HCT116 (cell line): ENCODE measurements around the gene PTPN21. TPM values are rescaled to one million over a fixed set of nuclear protein-coding genes. Genes with fewer than 3 reads are reported as not detected.

Source experiments
- ATAC-seq: fragments of 200-7000 bp; cut with Tn5 transposase; 2 replicates; pipeline ENCODE4 v1.9.1; 2020; ENCODE audit warnings: mild to moderate bottlenecking, moderate library complexity
- BruUV-seq: library from RNA; stranded (reverse); fragments of 400-500 nt; replicated peaks from 2 replicates; lab custom pipeline; 2021; lab: Mats Ljungman, UMichigan
- CTCF ChIA-PET: fragments of 300-600 bp; sonication (Branson Sonifier 250); formaldehyde crosslinking; loops from one replicate; lab custom pipeline; 2021; ENCODE audit warnings: antibody characterized with exemption; lab: Charles Lee
- POLR2A ChIA-PET: fragments of 300-600, 350-600 bp; sonication (Branson Sonifier 250); formaldehyde crosslinking; loops from one replicate; lab custom pipeline; 2021; ENCODE audit warnings: antibody characterized with exemption; lab: Charles Lee
- RAD21 ChIA-PET, 2 experiments: fragments of 300-600 bp; sonication (Branson Sonifier 250); formaldehyde crosslinking; loops; one replicate each; lab custom pipeline; 2023; ENCODE audit warnings: low total read pairs in 2 of 2; ENCODE audit not compliant: uncharacterized antibody in 2 of 2, unreplicated experiment in 2 of 2, low non-redundant PET in 1 of 2; lab: Charles Lee
- DNase-seq: peaks from one replicate; pipeline ENCODE4 v3.0.0-alpha.2; 2010; ENCODE audit warnings: low read depth, low spot score
- H2AFZ ChIP-seq: fragments of 200-600 bp; shearing (Covaris generic), sonication (generic); 2 replicates; pipeline ENCODE4 v1.6.1; 2017; ENCODE audit warnings: low read depth, mixed run types, mixed read lengths, antibody characterized with exemption, low read length; ENCODE audit not compliant: poor library complexity, severe bottlenecking
- H3K27ac ChIP-seq: 2 replicates; pipeline ENCODE4 v1.5.1; 2012; ENCODE audit warnings: low read depth, low read length
- H3K27me3 ChIP-seq: fragments of 200-600 bp; sonication (generic); 2 replicates; pipeline ENCODE4 v1.6.1; 2016; ENCODE audit warnings: mixed run types, low read length, mixed read lengths; ENCODE audit not compliant: insufficient read depth
- H3K36me3 ChIP-seq, 2 experiments: fragments of 200-500 bp in 1 of 2; fragments of 200-600 bp in 1 of 2; sonication (Bioruptor generic) in 1 of 2; sonication (generic) in 1 of 2; 2 replicates each; pipeline versions ENCODE4 v1.5.1 to v1.6.1; 2014 to 2016; ENCODE audit warnings: low read length in 2 of 2, inconsistent platforms in 1 of 2, mixed read lengths in 1 of 2, mixed run types in 1 of 2; ENCODE audit not compliant: insufficient read depth in 2 of 2, control insufficient read depth in 1 of 2
- H3K4me1 ChIP-seq, 2 experiments: fragments of 200-600 bp in 1 of 2; sonication (generic) in 1 of 2; 2 replicates each; pipeline versions ENCODE4 v1.5.1 to v1.6.1; 2012 to 2017; ENCODE audit warnings: low read length in 2 of 2, inconsistent platforms in 1 of 2, mild to moderate bottlenecking in 1 of 2, mixed read lengths in 1 of 2, mixed run types in 1 of 2, moderate library complexity in 1 of 2; ENCODE audit not compliant: insufficient read depth in 2 of 2, control insufficient read depth in 1 of 2
- H3K4me2 ChIP-seq: fragments of 200-600 bp; sonication (generic); 2 replicates; pipeline ENCODE4 v1.6.1; 2017; ENCODE audit warnings: mixed run types, low read length, mixed read lengths
- H3K4me3 ChIP-seq, 2 experiments: fragments of 200-600 bp in 1 of 2; sonication (generic) in 1 of 2; replicated peaks in 1 of 2; 2 replicates each; pipeline ENCODE4 v1.5.1; 2011 to 2016; ENCODE audit warnings: low read length in 2 of 2, control low read depth in 1 of 2, low read depth in 1 of 2, mild to moderate bottlenecking in 1 of 2, mixed read lengths in 1 of 2, mixed run types in 1 of 2
- H3K79me2 ChIP-seq: fragments of 200-600 bp; sonication (generic); 2 replicates; pipeline ENCODE4 v1.6.1; 2017; ENCODE audit warnings: mild to moderate bottlenecking, mixed run types, low read length, moderate library complexity, mixed read lengths; ENCODE audit not compliant: insufficient read depth
- H3K9ac ChIP-seq: fragments of 200-600 bp; sonication (generic); 2 replicates; pipeline ENCODE4 v1.6.1; 2016; ENCODE audit warnings: low read length, mixed read lengths
- H3K9me2 ChIP-seq: fragments of 200-600 bp; sonication (generic), shearing (Covaris generic); 2 replicates; pipeline ENCODE4 v1.6.1; 2017; ENCODE audit warnings: mixed run types, mild to moderate bottlenecking, moderate library complexity; ENCODE audit not compliant: insufficient read depth
- H3K9me3 ChIP-seq, 2 experiments: fragments of 200-500 bp in 1 of 2; fragments of 200-600 bp in 1 of 2; sonication (Bioruptor generic) in 1 of 2; sonication (generic) in 1 of 2; 2 replicates each; pipeline ENCODE4 v1.6.1; 2014 to 2017; ENCODE audit warnings: low read length in 2 of 2, mixed read lengths in 2 of 2, inconsistent platforms in 1 of 2, low read depth in 1 of 2, mild to moderate bottlenecking in 1 of 2, mixed run types in 1 of 2, moderate library complexity in 1 of 2; ENCODE audit not compliant: control insufficient read depth in 1 of 2, insufficient read depth in 1 of 2
- H4K20me1 ChIP-seq: fragments of 200-600 bp; sonication (generic), shearing (Covaris generic); 2 replicates; pipeline ENCODE4 v1.6.1; 2017; ENCODE audit warnings: mixed run types, mild to moderate bottlenecking, moderate library complexity; ENCODE audit not compliant: insufficient read depth
- CEBPB ChIP-seq: IDR thresholded peaks from 2 replicates; pipeline ENCODE4 v1.6.1; 2012; ENCODE audit warnings: low read depth
- EGR1 ChIP-seq: IDR thresholded peaks from 2 replicates; pipeline ENCODE4 v1.6.1; 2012; ENCODE audit warnings: low read depth
- ELF1 ChIP-seq: IDR thresholded peaks from 2 replicates; pipeline ENCODE4 v1.6.1; 2012; ENCODE audit warnings: low read depth, borderline replicate concordance
- EZH2 ChIP-seq: fragments of 200-600 bp; sonication (generic); IDR thresholded peaks from 2 replicates; pipeline ENCODE4 v1.6.1; 2017; ENCODE audit warnings: antibody characterized with exemption, mixed run types
- EZH2phosphoT487 ChIP-seq: fragments of 200-600 bp; IDR thresholded peaks from 2 replicates; pipeline ENCODE4 v1.6.1; 2018; ENCODE audit warnings: antibody characterized with exemption, borderline replicate concordance
- FOSL1 ChIP-seq: IDR thresholded peaks from 2 replicates; pipeline ENCODE4 v1.6.1; 2012; ENCODE audit warnings: low read depth
- JUND ChIP-seq: IDR thresholded peaks from 2 replicates; pipeline ENCODE4 v1.6.1; 2012
- MAX ChIP-seq: IDR thresholded peaks from 2 replicates; pipeline ENCODE4 v1.6.1; 2012
- POLR2AphosphoS5 ChIP-seq: IDR thresholded peaks from 2 replicates; pipeline ENCODE4 v1.6.1; 2011; ENCODE audit warnings: mild to moderate bottlenecking, low read depth, low read length, moderate library complexity
- SIN3A ChIP-seq: IDR thresholded peaks from 2 replicates; pipeline ENCODE4 v1.6.1; 2012; ENCODE audit warnings: low read depth
- TCF7L2 ChIP-seq: IDR thresholded peaks from 2 replicates; pipeline ENCODE4 v1.7.0; 2011; ENCODE audit warnings: borderline replicate concordance, inconsistent platforms; ENCODE audit not compliant: insufficient read depth, insufficient read length; ENCODE audit errors: extremely low read depth
- YY1 ChIP-seq: IDR thresholded peaks from 2 replicates; pipeline ENCODE4 v1.6.1; 2011; ENCODE audit warnings: low read length, low read depth, moderate library complexity, mild to moderate bottlenecking; ENCODE audit not compliant: insufficient replicate concordance; ENCODE audit errors: extremely low read depth
- intact Hi-C: fragments of 100-400 bp; cut with micrococcal nuclease; formaldehyde crosslinking; loops from 2 replicates; pipeline ENCODE4 v1.10.0; 2022
- total RNA-seq: library from RNA; stranded (reverse); gene quantifications from one replicate; pipeline ENCODE4 v1.2.1, GENCODE V29; 2021; ENCODE audit not compliant: unreplicated experiment
- TF ChIP-seq, protein P1 (sequence below): IDR thresholded peaks from 2 replicates; pipeline ENCODE4 v1.6.1; 2011; ENCODE audit warnings: mild to moderate bottlenecking, low read length, moderate library complexity; ENCODE audit not compliant: insufficient replicate concordance; ENCODE audit errors: extremely low read depth
- TF ChIP-seq, protein P2 (sequence below): IDR thresholded peaks from 2 replicates; pipeline ENCODE4 v1.6.1; 2012; ENCODE audit warnings: low read depth
- TF ChIP-seq, protein P3 (sequence below): IDR thresholded peaks from 2 replicates; pipeline ENCODE4 v1.6.1; 2012
- TF ChIP-seq, protein P4 (sequence below), 3 experiments: fragments of 200-600 bp in 1 of 3; sonication (generic) in 1 of 3; IDR thresholded peaks in 2 of 3; conservative IDR thresholded peaks in 1 of 3; 2 replicates each; pipeline ENCODE4 v1.5.1; 2012 to 2017; ENCODE audit warnings: low read depth in 2 of 3, low read length in 2 of 3, antibody characterized with exemption in 1 of 3, borderline replicate concordance in 1 of 3, control low read depth in 1 of 3, mild to moderate bottlenecking in 1 of 3, mixed read lengths in 1 of 3, mixed run types in 1 of 3, moderate library complexity in 1 of 3; ENCODE audit not compliant: insufficient read depth in 1 of 3

PTPN21 gene
- total RNA-seq, 1 experiment from 2014 or later = 7.6 TPM

DNA sequence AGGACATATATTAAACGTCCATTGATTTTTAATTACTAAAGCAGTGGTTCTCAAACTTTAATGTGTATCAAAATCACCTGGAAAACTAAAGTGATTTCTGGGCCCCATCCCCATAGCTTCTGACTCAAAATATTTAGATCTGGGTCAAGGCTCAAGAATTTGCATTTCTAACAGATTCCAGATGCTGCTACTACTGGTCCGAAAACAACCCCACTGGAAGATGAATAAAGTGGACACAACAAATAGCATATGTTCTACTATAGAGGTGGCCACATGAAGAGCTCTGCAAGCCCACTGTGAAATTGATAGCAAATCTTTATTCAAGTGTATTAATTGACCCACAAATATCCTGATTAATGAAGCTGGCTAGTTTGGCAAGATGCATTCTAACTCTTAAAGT, 99.9 kb downstream of the PTPN21 start:
- TF ChIP-seq JUND (no peak), EZH2phosphoT487 (no peak), CEBPB (no peak), EZH2 (no peak), EGR1 (no peak), TCF7L2 (no peak), SIN3A (no peak), MAX (no peak), FOSL1 (no peak), ELF1 (no peak), YY1 (no peak), POLR2AphosphoS5 (no peak)
- TF ChIP-seq, protein P1, sequence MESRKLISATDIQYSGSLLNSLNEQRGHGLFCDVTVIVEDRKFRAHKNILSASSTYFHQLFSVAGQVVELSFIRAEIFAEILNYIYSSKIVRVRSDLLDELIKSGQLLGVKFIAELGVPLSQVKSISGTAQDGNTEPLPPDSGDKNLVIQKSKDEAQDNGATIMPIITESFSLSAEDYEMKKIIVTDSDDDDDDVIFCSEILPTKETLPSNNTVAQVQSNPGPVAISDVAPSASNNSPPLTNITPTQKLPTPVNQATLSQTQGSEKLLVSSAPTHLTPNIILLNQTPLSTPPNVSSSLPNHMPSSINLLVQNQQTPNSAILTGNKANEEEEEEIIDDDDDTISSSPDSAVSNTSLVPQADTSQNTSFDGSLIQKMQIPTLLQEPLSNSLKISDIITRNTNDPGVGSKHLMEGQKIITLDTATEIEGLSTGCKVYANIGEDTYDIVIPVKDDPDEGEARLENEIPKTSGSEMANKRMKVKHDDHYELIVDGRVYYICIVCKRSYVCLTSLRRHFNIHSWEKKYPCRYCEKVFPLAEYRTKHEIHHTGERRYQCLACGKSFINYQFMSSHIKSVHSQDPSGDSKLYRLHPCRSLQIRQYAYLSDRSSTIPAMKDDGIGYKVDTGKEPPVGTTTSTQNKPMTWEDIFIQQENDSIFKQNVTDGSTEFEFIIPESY = no peak
- TF ChIP-seq, protein P2, sequence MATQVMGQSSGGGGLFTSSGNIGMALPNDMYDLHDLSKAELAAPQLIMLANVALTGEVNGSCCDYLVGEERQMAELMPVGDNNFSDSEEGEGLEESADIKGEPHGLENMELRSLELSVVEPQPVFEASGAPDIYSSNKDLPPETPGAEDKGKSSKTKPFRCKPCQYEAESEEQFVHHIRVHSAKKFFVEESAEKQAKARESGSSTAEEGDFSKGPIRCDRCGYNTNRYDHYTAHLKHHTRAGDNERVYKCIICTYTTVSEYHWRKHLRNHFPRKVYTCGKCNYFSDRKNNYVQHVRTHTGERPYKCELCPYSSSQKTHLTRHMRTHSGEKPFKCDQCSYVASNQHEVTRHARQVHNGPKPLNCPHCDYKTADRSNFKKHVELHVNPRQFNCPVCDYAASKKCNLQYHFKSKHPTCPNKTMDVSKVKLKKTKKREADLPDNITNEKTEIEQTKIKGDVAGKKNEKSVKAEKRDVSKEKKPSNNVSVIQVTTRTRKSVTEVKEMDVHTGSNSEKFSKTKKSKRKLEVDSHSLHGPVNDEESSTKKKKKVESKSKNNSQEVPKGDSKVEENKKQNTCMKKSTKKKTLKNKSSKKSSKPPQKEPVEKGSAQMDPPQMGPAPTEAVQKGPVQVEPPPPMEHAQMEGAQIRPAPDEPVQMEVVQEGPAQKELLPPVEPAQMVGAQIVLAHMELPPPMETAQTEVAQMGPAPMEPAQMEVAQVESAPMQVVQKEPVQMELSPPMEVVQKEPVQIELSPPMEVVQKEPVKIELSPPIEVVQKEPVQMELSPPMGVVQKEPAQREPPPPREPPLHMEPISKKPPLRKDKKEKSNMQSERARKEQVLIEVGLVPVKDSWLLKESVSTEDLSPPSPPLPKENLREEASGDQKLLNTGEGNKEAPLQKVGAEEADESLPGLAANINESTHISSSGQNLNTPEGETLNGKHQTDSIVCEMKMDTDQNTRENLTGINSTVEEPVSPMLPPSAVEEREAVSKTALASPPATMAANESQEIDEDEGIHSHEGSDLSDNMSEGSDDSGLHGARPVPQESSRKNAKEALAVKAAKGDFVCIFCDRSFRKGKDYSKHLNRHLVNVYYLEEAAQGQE = no peak
- TF ChIP-seq, protein P3, sequence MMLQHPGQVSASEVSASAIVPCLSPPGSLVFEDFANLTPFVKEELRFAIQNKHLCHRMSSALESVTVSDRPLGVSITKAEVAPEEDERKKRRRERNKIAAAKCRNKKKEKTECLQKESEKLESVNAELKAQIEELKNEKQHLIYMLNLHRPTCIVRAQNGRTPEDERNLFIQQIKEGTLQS = no peak
- TF ChIP-seq, protein P4, sequence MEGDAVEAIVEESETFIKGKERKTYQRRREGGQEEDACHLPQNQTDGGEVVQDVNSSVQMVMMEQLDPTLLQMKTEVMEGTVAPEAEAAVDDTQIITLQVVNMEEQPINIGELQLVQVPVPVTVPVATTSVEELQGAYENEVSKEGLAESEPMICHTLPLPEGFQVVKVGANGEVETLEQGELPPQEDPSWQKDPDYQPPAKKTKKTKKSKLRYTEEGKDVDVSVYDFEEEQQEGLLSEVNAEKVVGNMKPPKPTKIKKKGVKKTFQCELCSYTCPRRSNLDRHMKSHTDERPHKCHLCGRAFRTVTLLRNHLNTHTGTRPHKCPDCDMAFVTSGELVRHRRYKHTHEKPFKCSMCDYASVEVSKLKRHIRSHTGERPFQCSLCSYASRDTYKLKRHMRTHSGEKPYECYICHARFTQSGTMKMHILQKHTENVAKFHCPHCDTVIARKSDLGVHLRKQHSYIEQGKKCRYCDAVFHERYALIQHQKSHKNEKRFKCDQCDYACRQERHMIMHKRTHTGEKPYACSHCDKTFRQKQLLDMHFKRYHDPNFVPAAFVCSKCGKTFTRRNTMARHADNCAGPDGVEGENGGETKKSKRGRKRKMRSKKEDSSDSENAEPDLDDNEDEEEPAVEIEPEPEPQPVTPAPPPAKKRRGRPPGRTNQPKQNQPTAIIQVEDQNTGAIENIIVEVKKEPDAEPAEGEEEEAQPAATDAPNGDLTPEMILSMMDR (IDR thresholded peaks at IDR 0.05 in 2 of 3, conservative IDR thresholded peaks at IDR 0.05 in 1 of 3; ENCODE audit: borderline replicate concordance in 1 of 3, insufficient read depth in 1 of 3, low read depth in 2 of 3, low read length in 2 of 3) = no peak
- TF ChIP-seq, all 23 proteins: peak for 0
- no peaks in the 10 kb centered on the region for H3K4me1 ChIP-seq
- no TSS peak for BruUV-seq
- no peak overlapping the region for H3K9ac ChIP-seq
- no peaks in the 10 kb centered on the region for H3K9me2 ChIP-seq
- H3K4me3 ChIP-seq = no peak overlapping the region
- H3K4me2 ChIP-seq = no peak overlapping the region
- DNase-seq (no peak), ATAC-seq (no peak)
- intact Hi-C loops = no loop called here
- H3K9me3 ChIP-seq = no peaks in the 10 kb centered on the region
- POLR2A ChIA-PET = no interaction called here
- CTCF ChIA-PET = no interaction called here
- no peaks in the 10 kb centered on the region for H3K79me2 ChIP-seq
- H4K20me1 ChIP-seq = no peaks in the 10 kb centered on the region
- no peaks in the 10 kb centered on the region for H3K36me3 ChIP-seq
- RAD21 ChIA-PET = no interaction called here
- no peak overlapping the region for H3K27ac ChIP-seq
- no peak overlapping the region for H2AFZ ChIP-seq
- H3K27me3 ChIP-seq = no peaks in the 10 kb centered on the region
